GM19324 (cell line): ENCODE data around the gene GDPD3.

Experiments
- ATAC-seq: cut with Tn5 transposase; IDR thresholded peaks from one replicate; pipeline ENCODE4 v1.9.1; 2021; ENCODE audit warnings: mild to moderate bottlenecking, moderate library complexity; ENCODE audit not compliant: unreplicated experiment, low FRiP score

The GDPD3 gene

DNA sequence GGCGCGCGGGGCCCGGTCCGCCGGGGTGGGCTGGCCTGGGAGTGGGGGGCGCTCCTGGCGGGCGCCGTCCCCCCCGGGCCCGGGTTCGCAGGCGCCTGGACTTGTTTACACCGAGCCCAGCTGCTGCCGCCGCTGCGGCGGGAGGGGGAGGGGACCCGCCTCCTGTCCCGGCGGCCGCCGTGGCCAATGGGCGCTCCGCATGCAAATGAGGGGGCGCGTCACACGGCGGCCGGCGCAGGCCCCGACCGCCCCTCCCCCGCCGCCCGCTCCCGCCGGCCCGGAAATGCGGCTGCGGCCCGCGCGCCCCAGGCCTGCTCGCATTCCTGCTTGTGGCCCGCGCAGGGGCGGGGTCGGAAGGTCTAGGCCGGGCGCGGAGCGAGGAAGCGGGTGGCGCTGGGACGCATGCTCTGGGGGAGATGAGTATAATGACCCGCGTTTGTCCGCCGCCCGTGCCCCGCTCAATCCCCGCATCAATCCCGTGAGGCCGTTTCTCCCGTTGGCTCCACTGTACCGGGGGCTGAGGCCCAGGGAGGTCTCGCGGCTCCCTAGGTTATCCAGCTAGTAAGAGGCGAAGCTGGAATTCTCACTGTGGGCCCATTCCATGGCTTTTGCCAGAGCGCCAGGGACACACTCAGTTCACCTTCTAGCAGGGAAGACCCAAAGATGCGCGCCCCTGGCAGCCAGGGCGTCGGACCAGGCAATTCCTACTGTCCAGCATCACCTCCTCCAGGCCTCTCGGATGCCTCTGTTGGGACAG, 17.1 kb downstream of the GDPD3 start, which contains the start of gene YPEL3:
Gene YPEL3, minus strand, starts transcription at position 109 of the 757 bp plus-strand sequence. CDS start 731 bp downstream, outside the sequence.
- ATAC-seq, result peak; percentile 69

DNA sequence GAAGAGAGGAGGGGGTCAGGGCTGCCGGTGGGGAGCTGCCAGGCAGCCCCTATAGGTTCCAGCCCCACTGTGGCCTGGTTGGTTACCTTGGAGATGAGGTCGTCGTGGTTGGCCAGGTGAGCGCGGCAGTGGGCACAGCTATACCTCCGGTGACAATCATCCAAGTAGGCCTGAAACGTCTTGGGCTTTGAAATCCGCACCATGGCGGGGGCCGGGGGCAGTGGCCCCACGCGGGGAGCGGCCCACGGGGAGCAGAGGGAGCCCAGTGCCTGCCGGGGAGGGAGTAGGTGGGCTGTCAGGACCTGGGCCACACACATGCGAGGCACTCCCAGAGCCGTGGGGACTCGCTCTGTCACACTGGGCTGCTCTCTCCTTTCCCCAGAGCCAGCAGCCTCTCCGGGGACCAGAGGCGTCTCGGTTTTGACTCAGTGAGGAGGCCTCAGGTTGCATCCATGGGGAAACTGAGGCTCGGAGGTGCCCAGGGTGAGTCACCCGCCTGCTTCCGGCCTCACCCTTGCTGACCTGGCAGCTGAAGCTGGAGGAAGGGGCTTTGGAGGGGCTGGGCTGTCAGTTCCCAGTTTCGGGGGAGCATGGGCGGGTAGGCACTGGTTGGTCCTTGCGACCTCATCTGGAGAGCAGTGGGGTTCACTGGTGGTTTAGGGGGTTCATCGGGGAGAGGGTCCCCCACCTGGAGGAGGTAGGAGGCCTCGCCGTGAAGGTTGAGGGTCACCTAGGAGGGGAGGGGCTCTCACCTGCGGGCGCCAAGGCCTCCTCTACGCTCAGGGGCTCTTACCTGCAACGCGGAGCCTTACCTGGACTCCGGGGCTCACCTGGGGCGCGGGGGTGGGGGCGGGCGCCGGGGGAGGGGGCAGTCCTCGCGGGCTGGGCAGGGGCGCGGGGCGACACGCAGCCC, 17.9 kb downstream of the GDPD3 start:
- ATAC-seq, result no peak

DNA sequence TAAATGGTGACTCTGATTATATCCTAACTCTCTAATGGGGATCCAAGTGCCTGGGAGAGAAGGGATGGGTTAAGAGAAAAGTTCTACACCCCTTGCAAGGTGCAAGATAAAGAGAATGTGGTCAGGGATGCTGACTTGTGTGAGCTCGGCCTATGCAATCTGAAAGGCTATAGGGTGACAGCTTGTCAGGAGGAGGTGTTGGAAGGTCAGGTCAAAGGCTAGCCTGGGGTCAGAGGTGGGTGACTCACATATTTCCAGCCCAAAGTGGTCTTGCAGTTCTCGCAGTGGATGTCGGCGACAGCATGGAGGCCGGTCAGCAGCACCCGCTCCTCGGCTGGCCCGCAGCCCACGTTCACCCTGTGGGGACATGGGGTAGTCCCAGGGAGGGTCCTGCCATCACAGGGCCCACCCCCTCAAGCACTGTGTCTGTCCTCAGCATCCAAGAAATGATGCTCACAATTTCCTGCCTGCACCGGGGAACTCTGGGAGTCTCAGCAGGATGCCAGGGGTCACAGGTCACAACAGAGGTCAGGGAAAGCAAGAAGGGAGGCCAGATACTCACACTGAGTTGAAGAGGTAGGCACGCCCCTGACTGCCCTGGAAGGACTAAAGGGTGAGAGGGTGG, 18.7 kb downstream of the GDPD3 start:
- no peak for ATAC-seq

DNA sequence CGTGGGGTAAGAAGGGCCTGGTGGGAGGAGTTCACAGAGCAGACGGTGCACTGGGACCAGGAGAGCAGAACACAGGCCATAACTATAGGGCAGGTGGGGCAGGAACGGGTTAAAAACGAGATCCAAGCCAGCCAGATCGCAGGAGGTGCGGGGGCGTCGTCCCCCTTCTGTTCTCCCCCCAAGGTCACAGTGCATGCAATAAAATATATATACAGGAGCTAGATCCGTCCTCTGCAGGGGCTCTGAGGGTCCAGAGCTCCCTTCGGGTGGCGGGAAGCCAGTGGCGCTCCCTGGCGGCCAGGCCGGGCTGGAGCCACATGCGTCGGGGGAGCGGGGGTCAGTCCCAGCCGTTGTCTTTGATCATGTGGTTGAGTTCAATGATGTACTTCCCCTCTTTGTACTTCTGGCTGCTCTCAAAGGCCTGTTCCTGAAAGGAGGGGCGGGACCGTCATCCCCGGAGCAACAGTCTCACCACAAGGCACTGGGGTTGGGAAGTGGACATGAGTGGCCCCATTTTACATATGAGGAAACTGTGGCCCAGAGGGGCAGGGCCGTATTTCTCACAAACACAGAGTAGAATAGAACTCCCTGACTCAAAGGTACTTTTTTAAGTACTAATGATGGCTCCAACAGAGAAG, 20.8 kb downstream of the GDPD3 start:
- ATAC-seq, result peak; percentile 37

DNA sequence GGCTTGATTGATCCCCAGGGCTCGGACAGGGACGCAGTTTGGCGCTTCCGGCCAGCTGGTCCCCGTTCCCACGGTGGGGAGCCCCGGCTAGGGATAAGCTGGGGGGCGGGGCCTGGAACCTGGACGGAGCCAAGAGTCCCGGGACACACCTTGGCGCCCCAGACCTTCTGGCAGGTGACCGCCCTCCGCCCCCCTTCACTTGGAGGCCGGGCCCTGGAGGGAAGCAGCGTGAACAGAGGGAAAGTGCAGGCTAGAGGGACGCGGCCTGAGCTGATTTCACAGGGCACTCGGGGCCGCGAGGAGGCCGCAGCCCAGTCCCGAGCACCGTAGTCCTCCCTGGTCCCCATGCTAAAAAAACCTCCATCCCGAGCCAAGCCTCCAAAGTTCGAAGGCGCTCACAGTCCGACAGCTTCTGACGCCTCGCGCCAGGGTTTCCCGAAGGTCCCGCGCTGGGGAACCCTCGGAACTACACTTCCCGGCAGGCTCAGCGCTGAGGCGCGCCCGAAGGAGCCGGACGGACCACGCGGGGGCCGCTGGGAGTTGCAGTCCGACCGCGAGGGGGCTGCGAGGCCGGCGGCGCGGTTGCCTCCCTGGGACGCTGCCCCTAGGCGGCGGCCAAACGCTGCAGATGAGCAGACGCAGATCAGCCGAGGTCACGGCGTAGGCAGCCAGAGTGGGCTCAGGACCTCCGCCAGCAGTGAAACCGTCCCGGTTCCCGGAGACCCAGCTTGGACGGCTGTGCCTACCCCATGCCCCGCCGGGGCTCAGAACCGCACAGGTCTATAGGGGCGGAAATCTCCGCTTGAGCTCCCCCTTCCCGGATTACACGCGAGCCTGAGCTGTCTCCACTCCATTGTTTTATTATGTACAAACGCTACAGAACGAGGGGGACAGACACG, 21.6 kb downstream of the GDPD3 start, which contains the start of gene TBX6:
Gene TBX6, minus strand, starts transcription at position 451 of the 899 bp plus-strand sequence. CDS start 731 bp downstream, outside the sequence.
- ATAC-seq, result peak; percentile 57

DNA sequence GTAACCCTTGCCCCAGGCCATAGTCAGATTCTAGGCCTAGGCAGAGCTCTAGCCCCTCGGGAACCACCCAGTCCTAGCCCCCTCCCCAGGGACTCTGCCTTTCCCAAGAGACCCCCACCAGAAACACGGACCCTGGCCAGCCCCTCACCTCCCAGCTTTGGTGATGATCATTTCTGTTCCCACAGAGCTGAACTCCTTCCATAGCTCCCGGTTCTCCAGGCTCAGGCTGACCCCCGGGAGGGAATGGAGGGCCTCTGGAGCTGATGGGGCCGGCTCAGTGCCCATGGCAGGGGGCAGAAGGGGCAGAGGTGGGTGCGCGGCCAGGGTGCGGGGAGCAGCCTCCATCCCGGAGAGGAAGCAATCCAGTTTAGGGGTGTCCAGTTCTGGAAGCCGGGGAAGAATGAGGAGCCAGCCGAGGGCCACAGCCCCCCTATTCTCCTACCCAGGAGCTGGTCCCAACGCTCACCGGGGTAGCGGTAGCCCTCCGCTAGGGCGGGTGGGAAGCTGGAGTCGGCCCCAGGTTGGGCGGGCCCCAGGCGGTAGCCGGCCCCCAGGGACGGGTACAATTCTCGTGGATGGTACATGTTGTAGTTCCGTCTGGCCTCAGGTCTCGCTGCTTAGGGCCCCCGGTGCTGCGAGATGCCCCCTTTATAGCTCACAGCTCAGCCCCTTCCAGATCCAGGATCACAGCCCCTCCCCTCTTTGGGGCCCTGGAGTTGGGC, 22.6 kb downstream of the GDPD3 start:
- no peak for ATAC-seq

DNA sequence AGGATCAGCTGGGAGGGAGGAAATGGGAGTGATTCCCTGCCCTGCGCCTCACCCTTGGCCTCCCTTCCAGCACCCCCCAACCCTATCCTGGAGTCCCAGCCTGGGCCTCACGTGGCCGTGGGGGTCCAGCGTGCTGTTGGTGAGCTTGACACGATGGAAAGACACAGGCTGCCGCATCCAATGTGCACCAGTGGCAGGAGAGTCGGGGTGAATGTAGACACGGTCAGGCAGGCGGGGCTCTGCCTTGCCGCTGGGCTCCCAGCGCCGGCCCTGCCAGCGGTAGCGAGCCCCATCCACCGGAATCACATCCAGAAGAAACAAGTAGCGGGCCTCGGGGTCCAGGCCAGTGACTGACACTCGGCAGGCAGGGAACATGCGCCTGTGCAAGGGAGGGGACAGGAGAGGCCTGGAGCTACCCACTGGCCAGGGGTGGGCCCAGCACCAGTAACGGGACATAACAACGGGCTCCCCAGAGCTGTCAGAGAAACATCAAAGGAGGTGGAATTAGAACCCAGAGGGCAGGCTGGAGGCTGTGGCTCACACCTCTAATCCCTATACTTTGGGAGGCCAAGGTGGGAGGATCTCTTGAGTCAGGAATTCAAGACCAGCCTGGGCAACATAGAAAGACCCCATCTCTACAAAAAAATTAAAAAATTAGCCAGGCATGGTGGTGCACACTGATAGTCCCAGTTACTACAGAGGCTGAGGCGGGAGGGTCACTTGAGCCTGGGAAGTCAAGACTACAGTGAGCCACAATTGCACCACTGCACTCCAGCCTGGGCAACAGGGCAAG, 24.3 kb downstream of the GDPD3 start:
- no peak for ATAC-seq

DNA sequence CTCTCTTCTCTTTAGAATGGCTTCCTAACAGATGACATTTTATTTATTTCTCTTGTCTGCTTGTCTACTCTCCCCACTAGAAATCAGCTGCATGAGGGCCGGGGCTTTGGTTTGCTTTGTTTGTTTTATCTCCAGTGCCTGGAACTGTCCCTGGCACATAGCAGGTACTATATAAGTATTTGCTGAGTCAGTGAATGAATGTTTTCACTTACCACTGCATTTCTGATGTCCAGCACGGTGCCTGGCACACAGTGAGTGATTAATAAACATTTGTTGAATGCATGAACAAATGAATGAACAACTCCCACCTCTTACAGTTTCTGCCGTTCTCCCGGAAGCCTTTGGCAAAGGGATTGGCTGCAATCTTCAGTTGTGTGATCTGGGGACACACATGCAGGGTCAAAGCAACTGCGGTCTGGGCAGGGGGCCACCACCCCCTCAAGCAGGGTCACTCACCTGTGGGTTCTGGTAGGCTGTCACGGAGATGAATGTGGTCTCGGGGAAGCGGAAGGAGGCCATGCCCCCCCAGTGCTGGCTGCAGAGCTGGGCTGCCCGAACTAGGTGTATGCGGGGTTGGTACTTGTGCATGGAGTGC, 25.0 kb downstream of the GDPD3 start:
- ATAC-seq, result no peak

DNA sequence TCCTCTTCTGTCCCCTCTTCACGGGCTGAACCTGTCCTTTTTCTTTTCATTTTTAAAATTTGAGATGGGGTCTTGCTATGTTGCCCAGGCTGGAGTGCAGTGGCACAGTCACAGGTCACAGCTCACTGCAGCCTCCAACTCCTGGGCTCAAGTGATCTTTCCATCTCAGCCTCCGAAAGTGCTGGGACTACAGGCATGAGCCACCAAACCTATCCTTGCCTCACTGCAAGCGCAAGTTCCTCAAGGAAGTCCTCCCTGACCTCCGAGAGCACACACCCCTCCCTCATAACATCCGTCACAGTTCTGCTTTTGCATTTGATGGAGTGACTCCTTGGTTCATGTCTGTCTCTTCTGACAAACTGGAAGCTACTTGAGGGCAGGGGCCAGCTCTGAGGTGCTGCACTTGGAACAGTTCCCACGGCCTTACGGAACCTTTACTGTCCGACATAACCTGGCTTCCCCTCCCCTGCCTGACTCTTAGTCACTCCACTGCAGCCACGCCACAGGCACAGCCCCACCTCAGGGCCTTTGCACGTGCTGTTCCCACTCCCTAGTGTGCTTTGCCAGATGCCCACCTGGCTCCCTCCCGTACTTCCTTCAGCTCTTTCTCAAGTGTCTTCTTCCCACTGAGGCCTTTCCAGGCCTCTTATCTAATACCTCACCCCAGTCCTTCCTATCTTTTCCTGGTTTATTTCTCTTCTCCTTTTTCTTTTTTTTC, 26.0 kb downstream of the GDPD3 start:
- no peak for ATAC-seq

DNA sequence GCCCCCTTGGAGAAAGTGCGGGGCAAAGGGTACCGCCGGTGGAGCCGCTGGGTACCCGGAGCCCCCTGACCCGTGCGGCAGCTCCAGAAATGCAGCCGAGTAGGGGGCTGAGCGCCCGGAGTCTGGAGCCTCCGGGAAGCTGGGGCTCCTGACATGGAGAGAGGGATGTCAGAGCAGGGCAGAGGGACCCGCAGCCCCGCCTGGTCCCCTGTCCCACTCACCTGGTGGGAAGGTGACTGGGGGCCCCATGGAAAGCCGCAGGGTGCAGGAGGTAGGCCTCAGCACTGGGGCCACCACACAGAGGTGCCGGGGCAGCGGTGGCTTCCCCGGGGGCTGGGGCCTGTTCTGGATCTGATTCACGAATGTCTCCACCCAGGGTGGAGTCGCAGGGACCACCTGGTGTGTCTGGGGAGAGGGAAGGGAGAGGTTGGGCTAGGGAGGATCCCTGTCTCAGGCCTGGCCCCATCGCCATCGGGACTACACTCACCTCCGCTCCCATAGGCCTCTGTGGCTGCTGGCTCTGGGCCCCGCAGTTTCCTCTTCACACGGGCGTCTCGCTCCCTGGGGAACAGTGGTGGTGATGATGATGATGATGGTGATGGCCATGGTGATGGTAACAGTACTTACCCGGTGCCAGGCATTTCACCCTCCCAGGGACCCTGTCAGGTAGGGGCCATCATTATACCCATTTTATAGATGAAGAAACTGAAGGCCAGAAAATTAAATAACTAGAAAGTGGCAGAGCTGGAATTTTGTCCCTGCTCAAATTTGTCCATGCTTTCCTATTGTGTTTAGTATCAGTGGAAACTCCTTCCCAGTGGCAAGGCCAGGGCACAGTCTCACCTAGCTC, 26.8 kb downstream of the GDPD3 start:
- ATAC-seq, result no peak

DNA sequence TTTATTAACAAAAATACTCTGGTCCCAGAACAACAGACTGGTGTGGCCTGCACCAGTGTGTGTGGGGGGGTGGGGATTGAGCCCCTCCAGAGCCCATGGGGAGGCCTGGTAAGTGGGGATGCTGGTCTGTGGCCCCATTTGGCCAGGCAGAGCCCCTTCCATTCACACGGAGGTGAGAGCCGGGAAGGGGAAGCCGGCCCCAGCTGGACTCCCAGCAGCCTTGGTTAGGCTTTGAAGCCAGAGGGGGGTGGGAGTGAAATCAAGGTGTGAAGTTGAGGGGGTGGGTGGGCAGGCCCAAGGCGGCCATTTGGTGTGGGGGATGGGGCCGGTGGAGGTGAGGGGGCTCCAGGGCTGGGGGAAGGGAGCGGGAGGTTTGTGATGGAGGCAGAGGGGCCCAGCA, 27.5 kb downstream of the GDPD3 start:
- no peak for ATAC-seq

DNA sequence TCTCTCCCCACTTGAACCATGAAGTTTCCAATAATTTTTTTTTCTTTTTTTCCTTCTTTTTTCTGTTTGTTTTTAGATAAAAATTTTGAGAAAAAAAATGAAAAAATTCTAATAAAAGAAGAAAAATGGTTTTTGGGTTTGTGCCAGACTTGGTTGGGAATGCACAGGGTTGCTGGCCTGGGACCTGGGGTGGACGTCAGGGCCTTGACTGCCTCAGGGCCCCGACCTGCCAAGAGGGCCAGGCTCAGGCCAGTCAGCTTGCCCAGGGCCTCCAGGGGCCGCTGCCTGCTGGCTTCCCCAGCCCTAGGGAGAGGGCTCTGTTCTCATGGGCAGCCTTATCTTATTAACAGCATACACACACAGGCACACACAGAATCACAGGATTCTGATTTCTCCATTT, 28.1 kb downstream of the GDPD3 start:
- ATAC-seq, result no peak

DNA sequence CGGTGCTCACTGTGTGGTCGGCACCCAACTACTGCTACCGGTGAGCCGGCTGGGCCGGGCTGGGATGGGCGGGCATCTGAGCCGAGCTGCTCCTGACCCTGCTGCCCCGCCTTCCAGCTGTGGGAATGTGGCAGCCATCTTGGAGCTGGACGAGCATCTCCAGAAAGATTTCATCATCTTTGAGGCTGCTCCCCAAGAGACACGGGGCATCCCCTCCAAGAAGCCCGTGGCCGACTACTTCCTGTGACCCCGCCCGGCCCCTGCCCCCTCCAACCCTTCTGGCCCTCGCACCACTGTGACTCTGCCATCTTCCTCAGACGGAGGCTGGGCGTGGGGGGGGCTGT, 28.5 kb downstream of the GDPD3 start:
- ATAC-seq, result no peak

DNA sequence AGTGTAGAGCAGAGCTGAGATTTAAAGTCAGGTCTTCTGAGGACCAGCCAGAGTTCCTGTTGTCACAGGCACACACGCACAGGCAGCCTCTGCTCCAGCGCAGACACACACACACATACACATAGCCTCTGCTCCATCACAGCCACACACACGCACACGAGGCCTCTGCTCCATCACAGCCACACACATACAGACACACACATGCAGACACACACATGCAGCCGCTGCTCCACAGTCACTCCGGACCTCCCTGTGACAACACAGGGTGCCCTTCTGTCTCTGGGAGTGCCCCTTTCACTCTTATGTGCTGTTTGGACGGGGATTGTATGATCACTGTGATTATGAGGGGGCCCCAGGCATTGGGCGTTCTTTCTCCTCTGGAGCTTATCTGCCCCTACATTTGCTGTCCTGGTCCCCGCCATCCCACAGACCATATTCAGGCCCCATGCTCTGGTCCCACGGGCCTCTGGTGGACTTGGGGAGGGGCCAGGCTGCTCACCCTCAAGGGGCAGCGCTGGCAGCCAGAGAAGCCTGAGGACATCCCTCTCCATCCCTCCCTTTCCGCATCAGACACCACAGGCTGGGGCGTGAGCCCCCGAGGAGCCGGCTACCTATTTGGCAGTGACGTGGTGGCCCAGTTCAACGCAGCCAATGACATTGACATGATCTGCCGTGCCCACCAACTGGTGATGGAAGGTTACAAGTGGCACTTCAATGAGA, 29.1 kb downstream of the GDPD3 start:
- ATAC-seq, result no peak

DNA sequence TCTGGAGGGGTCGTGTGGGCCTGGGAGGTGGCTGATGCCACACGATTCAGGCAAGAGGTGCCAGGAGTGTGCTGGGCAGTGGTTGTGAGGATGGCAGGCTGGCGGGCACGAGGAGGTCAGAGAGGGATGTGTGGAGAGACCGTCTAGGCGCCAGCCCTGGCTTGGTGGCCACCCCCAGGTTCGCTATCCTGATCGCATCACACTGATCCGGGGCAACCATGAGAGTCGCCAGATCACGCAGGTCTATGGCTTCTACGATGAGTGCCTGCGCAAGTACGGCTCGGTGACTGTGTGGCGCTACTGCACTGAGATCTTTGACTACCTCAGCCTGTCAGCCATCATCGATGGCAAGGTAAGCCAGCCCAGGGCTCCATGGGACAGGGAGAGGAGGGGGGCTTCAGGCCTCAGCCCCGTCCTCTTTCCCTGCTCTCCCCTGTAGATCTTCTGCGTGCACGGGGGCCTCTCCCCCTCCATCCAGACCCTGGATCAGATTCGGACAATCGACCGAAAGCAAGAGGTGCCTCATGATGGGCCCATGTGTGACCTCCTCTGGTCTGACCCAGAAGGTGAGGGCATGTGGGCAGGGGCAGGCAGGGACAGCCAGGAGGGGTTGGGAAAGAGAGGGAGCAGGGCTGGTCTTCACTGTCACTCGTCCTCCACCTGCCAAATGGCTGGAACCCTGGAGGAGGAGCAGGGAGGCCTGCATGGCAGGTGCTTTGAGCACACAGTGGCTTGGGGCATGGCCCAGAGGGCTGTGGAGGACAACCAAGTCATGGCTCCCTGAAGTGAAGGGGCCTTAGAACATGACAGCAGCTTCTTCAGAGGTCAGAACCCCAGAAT, 29.9 kb downstream of the GDPD3 start:
- no peak for ATAC-seq
